A673 (cell line): ENCODE measurements around the gene STAB2.

ENCODE experiments used
- CTCF ChIP-seq: fragments of 300-800, 200-600 bp; sonication (generic); conservative IDR thresholded peaks from 2 replicates; pipeline ENCODE4 v1.5.1; 2017; ENCODE audit warnings: low read depth, mild to moderate bottlenecking, antibody characterized with exemption, low read length, moderate library complexity, mixed read lengths
- EZH2 ChIP-seq: fragments of 200-600 bp; sonication (generic); IDR thresholded peaks from 2 replicates; pipeline ENCODE4 v1.6.1; 2017; ENCODE audit warnings: borderline replicate concordance, low read depth, mild to moderate bottlenecking, mixed read lengths, antibody characterized with exemption, low read length; ENCODE audit not compliant: poor library complexity, severe bottlenecking

GRCh38 chr12:103652808-103653207, 65.7 kb downstream of the STAB2 start:
- TF ChIP-seq CTCF (no peak), EZH2 (no peak)
